Body of pancreas (tissue), 4 donors: ENCODE measurements around the gene FOXF1.

Experiments used
- POLR2A ChIP-seq, 3 donors: fragments of 450-650 bp; IDR thresholded peaks; one replicate each; pipeline ENCODE4 v1.6.1; 2016; ENCODE audit warnings: antibody characterized with exemption in 3 of 3, mild to moderate bottlenecking in 2 of 3
- TF ChIP-seq, protein P1 (sequence below), 7 experiments: fragments of 450-650 bp in 4 of 7; fragments of 200-600 bp in 3 of 7; sonication (generic) in 3 of 7; IDR thresholded peaks; one replicate each; pipeline ENCODE4 v1.5.1; 2016 to 2019; ENCODE audit warnings: antibody characterized with exemption in 7 of 7

DNA sequence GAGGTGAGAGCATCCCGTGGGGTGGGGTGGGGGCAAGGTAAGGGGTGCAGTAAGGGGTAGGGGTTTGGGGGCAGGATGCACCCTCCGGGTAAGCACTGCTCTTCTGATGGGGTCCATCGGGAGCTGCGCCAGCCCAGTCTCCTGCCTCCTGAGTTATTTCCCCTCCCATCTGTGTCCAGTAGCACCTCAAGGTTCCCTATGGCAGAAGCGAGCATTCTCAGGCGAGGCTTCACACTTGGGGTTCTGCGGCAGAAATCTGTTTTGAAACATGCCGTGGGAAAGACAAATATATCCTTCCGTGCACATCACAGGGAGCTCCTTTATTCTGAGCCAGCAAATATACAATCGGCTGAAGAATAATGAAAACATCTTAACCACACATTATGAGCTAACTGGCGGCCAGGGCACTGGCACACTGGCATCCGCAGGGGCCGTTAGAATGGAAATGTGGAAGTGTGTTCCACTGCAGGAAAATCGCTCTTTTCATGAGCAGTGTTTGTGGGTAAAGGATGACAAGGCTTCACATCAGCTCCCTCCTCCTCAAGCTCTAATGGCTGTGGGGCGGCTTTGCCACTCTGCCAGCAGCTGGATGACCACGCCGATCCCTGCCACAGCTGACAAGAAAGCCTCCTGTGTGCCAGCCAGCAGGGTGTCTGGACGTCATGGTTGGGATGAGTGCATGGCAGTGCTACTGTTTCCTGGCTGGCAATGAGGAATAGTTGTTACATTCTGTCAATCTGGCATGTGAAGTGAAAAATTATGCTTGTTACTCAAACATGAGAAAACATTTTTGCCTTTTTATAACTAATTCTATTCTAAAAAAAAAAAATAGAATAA is 24.7 kb downstream of the FOXF1 start:
- TF ChIP-seq, protein P1, sequence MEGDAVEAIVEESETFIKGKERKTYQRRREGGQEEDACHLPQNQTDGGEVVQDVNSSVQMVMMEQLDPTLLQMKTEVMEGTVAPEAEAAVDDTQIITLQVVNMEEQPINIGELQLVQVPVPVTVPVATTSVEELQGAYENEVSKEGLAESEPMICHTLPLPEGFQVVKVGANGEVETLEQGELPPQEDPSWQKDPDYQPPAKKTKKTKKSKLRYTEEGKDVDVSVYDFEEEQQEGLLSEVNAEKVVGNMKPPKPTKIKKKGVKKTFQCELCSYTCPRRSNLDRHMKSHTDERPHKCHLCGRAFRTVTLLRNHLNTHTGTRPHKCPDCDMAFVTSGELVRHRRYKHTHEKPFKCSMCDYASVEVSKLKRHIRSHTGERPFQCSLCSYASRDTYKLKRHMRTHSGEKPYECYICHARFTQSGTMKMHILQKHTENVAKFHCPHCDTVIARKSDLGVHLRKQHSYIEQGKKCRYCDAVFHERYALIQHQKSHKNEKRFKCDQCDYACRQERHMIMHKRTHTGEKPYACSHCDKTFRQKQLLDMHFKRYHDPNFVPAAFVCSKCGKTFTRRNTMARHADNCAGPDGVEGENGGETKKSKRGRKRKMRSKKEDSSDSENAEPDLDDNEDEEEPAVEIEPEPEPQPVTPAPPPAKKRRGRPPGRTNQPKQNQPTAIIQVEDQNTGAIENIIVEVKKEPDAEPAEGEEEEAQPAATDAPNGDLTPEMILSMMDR (IDR thresholded peaks at IDR 0.05), result no peak
- no peak for TF ChIP-seq POLR2A (IDR thresholded peaks at IDR 0.05)
